GM12878 (cell line): ENCODE data around the gene HCK. TPM values are rescaled to one million over a fixed set of nuclear protein-coding genes. Genes with fewer than 3 reads are reported as not detected.

Source experiments
- ATAC-seq: fragments of 200-7000 bp; cut with Tn5 transposase; 3 replicates; pipeline ENCODE4 v1.9.1; 2020; ENCODE audit warnings: mild to moderate bottlenecking, moderate library complexity
- BruUV-seq: library from RNA; stranded (reverse); fragments of 400-500 nt; replicated peaks from 2 replicates; lab custom pipeline; 2021; lab: Mats Ljungman, UMichigan
- CTCF ChIA-PET: fragments of 300-600 bp; sonication (Branson Sonifier 250); formaldehyde crosslinking; extraction: SDS; loops from one replicate; lab custom pipeline; 2021; ENCODE audit warnings: inconsistent platforms; lab: Yijun Ruan, JAX
- POLR2A ChIA-PET: fragments of 350-600 bp; formaldehyde crosslinking; extraction: SDS; loops from one replicate; lab custom pipeline; 2021; ENCODE audit warnings: inconsistent platforms; lab: Charles Lee
- RAD21 ChIA-PET: fragments of 300-600 bp; sonication (Branson Sonifier 250); formaldehyde crosslinking; loops from one replicate; lab custom pipeline; 2023; ENCODE audit warnings: antibody characterized with exemption; ENCODE audit not compliant: unreplicated experiment; lab: Charles Lee
- SMC1A ChIA-PET: fragments of 300-600 bp; sonication (Branson Sonifier 250); formaldehyde crosslinking; loops from one replicate; lab custom pipeline; 2023; ENCODE audit not compliant: unreplicated experiment, uncharacterized antibody; lab: Charles Lee
- DNase-seq: peaks from one replicate; pipeline ENCODE4 v3.0.0-alpha.2; 2011; ENCODE audit warnings: low read depth, low spot score
- FAIRE-seq: peaks from 3 replicates; lab custom pipeline; 2011; peaks lifted over from hg19 to GRCh38; lab: Jason Lieb, UNC
- H2AFZ ChIP-seq: 2 replicates; pipeline ENCODE4 v1.6.0; 2011; ENCODE audit warnings: low read depth, low read length, control low read depth; ENCODE audit not compliant: control insufficient read depth
- H3K27ac ChIP-seq: 2 replicates; pipeline ENCODE4 v1.5.1; 2011; ENCODE audit warnings: control low read depth; ENCODE audit not compliant: control insufficient read depth, insufficient read depth
- H3K27me3 ChIP-seq, 2 experiments: replicated peaks in 1 of 2; 2 replicates each; pipeline versions ENCODE4 v1.6.0 to v1.6.1; 2011; ENCODE audit warnings: low read length in 1 of 2; ENCODE audit not compliant: control insufficient read depth in 2 of 2, insufficient read depth in 2 of 2
- H3K36me3 ChIP-seq, 2 experiments: 2 replicates each; pipeline ENCODE4 v1.5.1; 2011; ENCODE audit warnings: low read length in 1 of 2; ENCODE audit not compliant: control insufficient read depth in 2 of 2, insufficient read depth in 2 of 2
- H3K4me1 ChIP-seq: 2 replicates; pipeline ENCODE4 v1.6.1; 2011; ENCODE audit warnings: mild to moderate bottlenecking, low read length, moderate library complexity, mixed read lengths; ENCODE audit not compliant: control insufficient read depth, insufficient read depth
- H3K4me2 ChIP-seq: 2 replicates; pipeline ENCODE4 v1.6.0; 2011; ENCODE audit warnings: control low read depth; ENCODE audit not compliant: control insufficient read depth, insufficient read depth
- H3K4me3 ChIP-seq: fragments of 200-600 bp; sonication (generic); 2 replicates; pipeline ENCODE4 v1.5.1; 2016
- H3K79me2 ChIP-seq: 2 replicates; pipeline ENCODE4 v1.6.0; 2011; ENCODE audit warnings: low read length; ENCODE audit not compliant: control insufficient read depth, insufficient read depth
- H3K9ac ChIP-seq: 2 replicates; pipeline ENCODE4 v1.8.0; 2011; ENCODE audit warnings: low read length, control low read depth, mixed read lengths; ENCODE audit not compliant: control insufficient read depth, insufficient read depth
- H3K9me3 ChIP-seq: replicated peaks from 3 replicates; pipeline ENCODE4 v1.5.1; 2011; ENCODE audit warnings: mild to moderate bottlenecking, low read length; ENCODE audit not compliant: control insufficient read depth, insufficient read depth
- H4K20me1 ChIP-seq: 2 replicates; pipeline ENCODE4 v1.6.0; 2011; ENCODE audit not compliant: control insufficient read depth, insufficient read depth
- CBFB ChIP-seq: IDR thresholded peaks from 2 replicates; pipeline ENCODE4 v1.6.1; 2016; ENCODE audit warnings: antibody characterized with exemption, low read depth
- FOXK2 ChIP-seq: fragments of 450-650 bp; IDR thresholded peaks from 2 replicates; pipeline ENCODE4 v1.6.1; 2017; ENCODE audit warnings: mild to moderate bottlenecking, moderate library complexity
- GABPA ChIP-seq: IDR thresholded peaks from 2 replicates; pipeline ENCODE4 v1.6.1; 2014; ENCODE audit warnings: antibody characterized with exemption, low read depth, mild to moderate bottlenecking, inconsistent platforms
- HCFC1 ChIP-seq: fragments of 150-350 bp; IDR thresholded peaks from 2 replicates; pipeline ENCODE4 v1.6.1; 2014; ENCODE audit warnings: low read length
- HDAC6 ChIP-seq: fragments of 200-600 bp; sonication (generic); IDR thresholded peaks from one replicate; pipeline ENCODE4 v1.8.0; 2017; ENCODE audit warnings: antibody characterized with exemption; ENCODE audit not compliant: unreplicated experiment
- IKZF1 ChIP-seq: fragments of 450-650 bp; conservative IDR thresholded peaks from 2 replicates; pipeline ENCODE4 v1.6.1; 2017; ENCODE audit warnings: antibody characterized with exemption, mild to moderate bottlenecking
- IKZF2 ChIP-seq, 2 experiments: fragments of 450-650 bp; IDR thresholded peaks; 2 replicates each; pipeline ENCODE4 v1.6.1; 2017; ENCODE audit warnings: mild to moderate bottlenecking in 2 of 2, moderate library complexity in 2 of 2
- NBN ChIP-seq: fragments of 450-650 bp; IDR thresholded peaks from 2 replicates; pipeline ENCODE4 v1.6.1; 2016
- PML ChIP-seq: IDR thresholded peaks from 2 replicates; pipeline ENCODE4 v1.6.1; 2012; ENCODE audit warnings: low read length, inconsistent platforms
- POU2F2 ChIP-seq: IDR thresholded peaks from 3 replicates; pipeline ENCODE4 v1.6.1; 2011; ENCODE audit warnings: low read depth, mild to moderate bottlenecking, low read length, borderline replicate concordance
- RCOR1 ChIP-seq: conservative IDR thresholded peaks from 2 replicates; pipeline ENCODE4 v1.6.1; 2012; ENCODE audit warnings: low read depth, low read length, improper control_type of control experiment
- SIX5 ChIP-seq: IDR thresholded peaks from 2 replicates; pipeline ENCODE4 v1.6.1; 2011; ENCODE audit warnings: mild to moderate bottlenecking, low read depth, low read length, moderate library complexity; ENCODE audit not compliant: severe bottlenecking
- SMARCA5 ChIP-seq: fragments of 450-650 bp; IDR thresholded peaks from 2 replicates; pipeline ENCODE4 v1.6.1; 2017; ENCODE audit warnings: mild to moderate bottlenecking
- SP1 ChIP-seq: IDR thresholded peaks from one replicate; pipeline ENCODE4 v1.6.1; 2011; ENCODE audit warnings: low read depth, low read length
- TCF7 ChIP-seq: IDR thresholded peaks from 2 replicates; pipeline ENCODE4 v1.6.1; 2014; ENCODE audit warnings: antibody characterized with exemption, borderline replicate concordance
- ZNF217 ChIP-seq: fragments of 450-650 bp; IDR thresholded peaks from 2 replicates; pipeline ENCODE4 v1.6.1; 2017; ENCODE audit warnings: antibody characterized with exemption, mild to moderate bottlenecking
- WGBS: methylation state at CpG from one replicate; pipeline ENCODE4 v1.1.6; 2016; ENCODE audit warnings: low lambda C conversion rate; ENCODE audit not compliant: insufficient replicate concordance, insufficient coverage; ENCODE audit errors: missing lambda C conversion rate; 5-methylcytosine and 5-hydroxymethylcytosine counted together
- in situ Hi-C: fragments of 300-500 bp; cut with MboI; formaldehyde crosslinking; loops from 9 replicates; pipeline ENCODE4 v1.14.3; 2018; ENCODE audit warnings: mixed read lengths
- intact Hi-C: fragments of 100-400 bp; cut with micrococcal nuclease; formaldehyde crosslinking; loops from one replicate; pipeline ENCODE4 v1.14.2; 2022; ENCODE audit not compliant: unreplicated experiment
- polyA plus RNA-seq, 11 experiments: library from polyadenylated mRNA; depleted of rRNA in 4 of 11; unstranded in 6 of 11; stranded (reverse) in 5 of 11; fragments of >200 nt; fragmentation: Nextera tagmentation in 4 of 11; fragmentation: Illumina TruSeq in 1 of 11; extraction: Ambion mirVana in 4 of 11; extraction: Trizol in 1 of 11; gene quantifications; 1 replicate in 1 of 11; 2 replicates in 10 of 11; pipeline versions ENCODE4 v1.2.1 to v1.2.3, GENCODE V29; 2011 to 2016; ENCODE audit warnings: inconsistent platforms in 2 of 11, missing spikeins in 2 of 11, low read depth in 1 of 11
- total RNA-seq, 4 experiments: library from RNA; depleted of rRNA in 3 of 4; stranded (reverse); fragments of >200 nt in 3 of 4; fragmentation: Illumina TruSeq in 1 of 4; extraction: Trizol in 1 of 4; gene quantifications; 2 replicates each; pipeline versions ENCODE4 v1.2.1 to v1.2.3, GENCODE V29; 2013 to 2021
- TF ChIP-seq, protein P1 (sequence below): fragments of 450-650 bp; IDR thresholded peaks from 2 replicates; pipeline ENCODE4 v1.6.1; 2018; ENCODE audit warnings: mild to moderate bottlenecking, low read depth, moderate library complexity; ENCODE audit not compliant: partially characterized antibody
- TF ChIP-seq, protein P2 (sequence below): fragments of 450-650 bp; IDR thresholded peaks from 2 replicates; pipeline ENCODE4 v1.6.1; 2017; ENCODE audit warnings: mild to moderate bottlenecking, moderate library complexity

The HCK gene
- total and polyA plus RNA-seq, 10 of the 15 experiments (the other 5 are each of a cell fraction or from before 2014, with no cell fraction given): 1.3 to 30.3 (median 18.5) TPM

DNA sequence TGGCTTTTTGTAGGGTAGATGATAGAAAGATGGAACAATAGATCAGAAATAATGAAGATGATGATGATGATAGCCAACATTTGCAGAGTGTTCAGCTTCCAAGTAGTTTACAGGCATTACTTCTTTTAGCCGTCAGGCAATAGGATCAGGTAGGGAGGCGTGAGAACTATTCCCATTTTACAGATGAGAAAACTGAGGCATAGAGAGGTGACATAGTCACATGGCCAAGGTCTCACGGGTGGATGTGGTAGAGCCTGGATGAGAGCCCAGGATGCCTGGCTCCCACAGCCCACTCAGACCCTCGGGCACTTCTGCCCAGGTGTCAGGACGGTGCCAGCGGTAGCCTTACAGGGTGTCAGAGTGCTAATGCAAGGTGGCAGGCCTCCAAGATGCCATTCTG, 31.4 kb downstream of the HCK start:
- intact Hi-C loops (no loop called here), in situ Hi-C loops (no loop called here)
- 0 out of 4 replicates have a peak, but pooled peaks cover 0 to 2% of the 10 kb centered on the region in 2 experiments for H3K36me3 ChIP-seq
- 53% methylated on average over 6 of the region's 6 CpGs for WGBS
- H3K79me2 ChIP-seq: no peaks in the 10 kb centered on the region
- no peak overlapping the region for H3K27ac ChIP-seq
- H3K27me3 ChIP-seq: no peaks in the 10 kb centered on the region
- ATAC-seq: no peak
- CTCF ChIA-PET: interaction anchor here (2.1 kb wide), 1 partner anchor 54 kb away, joined by 5 read pairs; no protein-coding TSS in a partner anchor
- FAIRE-seq: no peak
- no peak for DNase-seq
- H3K9me3 ChIP-seq: no peaks in the 10 kb centered on the region; the same call in 2 of the 3 replicates
- RAD21 ChIA-PET: no interaction called here
- H2AFZ ChIP-seq: no peak overlapping the region
- H3K4me2 ChIP-seq: no peak overlapping the region
- peaks cover 6% of the 10 kb centered on the region; the same call in 1 of the 2 replicates for H3K4me1 ChIP-seq
- no TSS peak for BruUV-seq
- no peak overlapping the region for H3K4me3 ChIP-seq
- POLR2A ChIA-PET: interaction anchor here (0.6 kb wide), 1 partner anchor 250 kb away, joined by 4 read pairs; no protein-coding TSS in a partner anchor
- no peak overlapping the region for H3K9ac ChIP-seq
- H4K20me1 ChIP-seq: no peaks in the 10 kb centered on the region
- SMC1A ChIA-PET: interaction anchor here (1.5 to 4.2 kb wide), 2 partner anchors 11 to 49 kb away, joined by 5 to 25 read pairs; no protein-coding TSS in a partner anchor
- TF ChIP-seq FOXK2: no peak
- TF ChIP-seq GABPA: no peak
- no peak for TF ChIP-seq PML
- no peak for TF ChIP-seq IKZF2 (IDR thresholded peaks at IDR 0.05)
- TF ChIP-seq HCFC1: no peak
- no peak for TF ChIP-seq SP1
- no peak for TF ChIP-seq TCF7
- no peak for TF ChIP-seq SMARCA5
- TF ChIP-seq, protein P1, sequence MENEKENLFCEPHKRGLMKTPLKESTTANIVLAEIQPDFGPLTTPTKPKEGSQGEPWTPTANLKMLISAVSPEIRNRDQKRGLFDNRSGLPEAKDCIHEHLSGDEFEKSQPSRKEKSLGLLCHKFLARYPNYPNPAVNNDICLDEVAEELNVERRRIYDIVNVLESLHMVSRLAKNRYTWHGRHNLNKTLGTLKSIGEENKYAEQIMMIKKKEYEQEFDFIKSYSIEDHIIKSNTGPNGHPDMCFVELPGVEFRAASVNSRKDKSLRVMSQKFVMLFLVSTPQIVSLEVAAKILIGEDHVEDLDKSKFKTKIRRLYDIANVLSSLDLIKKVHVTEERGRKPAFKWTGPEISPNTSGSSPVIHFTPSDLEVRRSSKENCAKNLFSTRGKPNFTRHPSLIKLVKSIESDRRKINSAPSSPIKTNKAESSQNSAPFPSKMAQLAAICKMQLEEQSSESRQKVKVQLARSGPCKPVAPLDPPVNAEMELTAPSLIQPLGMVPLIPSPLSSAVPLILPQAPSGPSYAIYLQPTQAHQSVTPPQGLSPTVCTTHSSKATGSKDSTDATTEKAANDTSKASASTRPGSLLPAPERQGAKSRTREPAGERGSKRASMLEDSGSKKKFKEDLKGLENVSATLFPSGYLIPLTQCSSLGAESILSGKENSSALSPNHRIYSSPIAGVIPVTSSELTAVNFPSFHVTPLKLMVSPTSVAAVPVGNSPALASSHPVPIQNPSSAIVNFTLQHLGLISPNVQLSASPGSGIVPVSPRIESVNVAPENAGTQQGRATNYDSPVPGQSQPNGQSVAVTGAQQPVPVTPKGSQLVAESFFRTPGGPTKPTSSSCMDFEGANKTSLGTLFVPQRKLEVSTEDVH: no peak
- no peak for TF ChIP-seq CBFB
- TF ChIP-seq ZNF217: no peak
- TF ChIP-seq NBN: no peak
- no peak for TF ChIP-seq POU2F2
- TF ChIP-seq HDAC6: no peak
- TF ChIP-seq IKZF1: no peak
- no peak for TF ChIP-seq RCOR1
- TF ChIP-seq, protein P2, sequence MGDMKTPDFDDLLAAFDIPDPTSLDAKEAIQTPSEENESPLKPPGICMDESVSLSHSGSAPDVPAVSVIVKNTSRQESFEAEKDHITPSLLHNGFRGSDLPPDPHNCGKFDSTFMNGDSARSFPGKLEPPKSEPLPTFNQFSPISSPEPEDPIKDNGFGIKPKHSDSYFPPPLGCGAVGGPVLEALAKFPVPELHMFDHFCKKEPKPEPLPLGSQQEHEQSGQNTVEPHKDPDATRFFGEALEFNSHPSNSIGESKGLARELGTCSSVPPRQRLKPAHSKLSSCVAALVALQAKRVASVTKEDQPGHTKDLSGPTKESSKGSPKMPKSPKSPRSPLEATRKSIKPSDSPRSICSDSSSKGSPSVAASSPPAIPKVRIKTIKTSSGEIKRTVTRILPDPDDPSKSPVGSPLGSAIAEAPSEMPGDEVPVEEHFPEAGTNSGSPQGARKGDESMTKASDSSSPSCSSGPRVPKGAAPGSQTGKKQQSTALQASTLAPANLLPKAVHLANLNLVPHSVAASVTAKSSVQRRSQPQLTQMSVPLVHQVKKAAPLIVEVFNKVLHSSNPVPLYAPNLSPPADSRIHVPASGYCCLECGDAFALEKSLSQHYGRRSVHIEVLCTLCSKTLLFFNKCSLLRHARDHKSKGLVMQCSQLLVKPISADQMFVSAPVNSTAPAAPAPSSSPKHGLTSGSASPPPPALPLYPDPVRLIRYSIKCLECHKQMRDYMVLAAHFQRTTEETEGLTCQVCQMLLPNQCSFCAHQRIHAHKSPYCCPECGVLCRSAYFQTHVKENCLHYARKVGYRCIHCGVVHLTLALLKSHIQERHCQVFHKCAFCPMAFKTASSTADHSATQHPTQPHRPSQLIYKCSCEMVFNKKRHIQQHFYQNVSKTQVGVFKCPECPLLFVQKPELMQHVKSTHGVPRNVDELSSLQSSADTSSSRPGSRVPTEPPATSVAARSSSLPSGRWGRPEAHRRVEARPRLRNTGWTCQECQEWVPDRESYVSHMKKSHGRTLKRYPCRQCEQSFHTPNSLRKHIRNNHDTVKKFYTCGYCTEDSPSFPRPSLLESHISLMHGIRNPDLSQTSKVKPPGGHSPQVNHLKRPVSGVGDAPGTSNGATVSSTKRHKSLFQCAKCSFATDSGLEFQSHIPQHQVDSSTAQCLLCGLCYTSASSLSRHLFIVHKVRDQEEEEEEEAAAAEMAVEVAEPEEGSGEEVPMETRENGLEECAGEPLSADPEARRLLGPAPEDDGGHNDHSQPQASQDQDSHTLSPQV: no peak
- TF ChIP-seq SIX5: no peak
